Tibial nerve (tissue), 4 donors: Measurements from ENCODE around the gene PTGIR. TPM values are rescaled to one million over a fixed set of nuclear protein-coding genes. Genes with fewer than 3 reads are reported as not detected.

Experiments
- DNase-seq, 2 donors: peaks; one replicate each; pipeline ENCODE4 v3.0.0-alpha.2; 2019; ENCODE audit warnings: low spot score in 2 of 2
- H3K27ac ChIP-seq, 4 donors: fragments of 200-600 bp; sonication (generic) in 3 of 4; one replicate each; pipeline ENCODE4 v1.5.1; 2017 to 2019; ENCODE audit warnings: mild to moderate bottlenecking in 1 of 4
- H3K27me3 ChIP-seq, 2 donors: fragments of 200-600 bp; sonication (generic) in 1 of 2; one replicate each; pipeline versions ENCODE4 v1.5.1 to v1.6.0; 2017 to 2019
- H3K36me3 ChIP-seq, 3 donors: fragments of 200-600 bp; sonication (generic); one replicate each; pipeline ENCODE4 v1.5.1; 2018 to 2019
- H3K4me1 ChIP-seq, 4 donors: fragments of 200-600 bp; sonication (generic) in 3 of 4; one replicate each; pipeline ENCODE4 v1.5.1; 2017 to 2019
- H3K4me3 ChIP-seq, 4 donors: fragments of 200-600 bp; sonication (generic) in 3 of 4; one replicate each; pipeline ENCODE4 v1.5.1; 2017 to 2019; ENCODE audit warnings: mild to moderate bottlenecking in 1 of 4, moderate library complexity in 1 of 4
- H3K9me3 ChIP-seq, 4 donors: fragments of 200-600 bp; sonication (generic) in 3 of 4; one replicate each; pipeline ENCODE4 v1.5.1; 2017 to 2019
- EP300 ChIP-seq, 2 donors: sonication (generic); formaldehyde crosslinking; IDR thresholded peaks; one replicate each; pipeline ENCODE4 v1.6.1; 2017; ENCODE audit warnings: antibody characterized with exemption in 2 of 2, mild to moderate bottlenecking in 1 of 2
- POLR2A ChIP-seq, 2 donors: fragments of 450-650 bp; IDR thresholded peaks; one replicate each; pipeline ENCODE4 v1.6.1; 2017; ENCODE audit warnings: antibody characterized with exemption in 2 of 2, mild to moderate bottlenecking in 2 of 2, moderate library complexity in 2 of 2
- WGBS, 2 donors: methylation state at CpG; one replicate each; pipeline ENCODE4 v1.1.5; 2018; 5-methylcytosine and 5-hydroxymethylcytosine counted together
- total RNA-seq, 4 donors: library from RNA; depleted of rRNA; stranded (reverse); fragments of >200 nt; gene quantifications; one replicate each; pipeline ENCODE4 v1.1.0, GENCODE V29; 2016
- TF ChIP-seq, protein P1 (sequence below), 5 experiments: fragments of 200-600 bp in 3 of 5; fragments of 450-650 bp in 2 of 5; sonication (generic) in 3 of 5; IDR thresholded peaks; one replicate each; pipeline ENCODE4 v1.5.1; 2016 to 2019; ENCODE audit warnings: antibody characterized with exemption in 5 of 5, mild to moderate bottlenecking in 3 of 5, moderate library complexity in 2 of 5

Gene PTGIR
- total RNA-seq, 4 donors from 2014 or later, result 3.1 to 43.2 (median 12.7) TPM

DNA sequence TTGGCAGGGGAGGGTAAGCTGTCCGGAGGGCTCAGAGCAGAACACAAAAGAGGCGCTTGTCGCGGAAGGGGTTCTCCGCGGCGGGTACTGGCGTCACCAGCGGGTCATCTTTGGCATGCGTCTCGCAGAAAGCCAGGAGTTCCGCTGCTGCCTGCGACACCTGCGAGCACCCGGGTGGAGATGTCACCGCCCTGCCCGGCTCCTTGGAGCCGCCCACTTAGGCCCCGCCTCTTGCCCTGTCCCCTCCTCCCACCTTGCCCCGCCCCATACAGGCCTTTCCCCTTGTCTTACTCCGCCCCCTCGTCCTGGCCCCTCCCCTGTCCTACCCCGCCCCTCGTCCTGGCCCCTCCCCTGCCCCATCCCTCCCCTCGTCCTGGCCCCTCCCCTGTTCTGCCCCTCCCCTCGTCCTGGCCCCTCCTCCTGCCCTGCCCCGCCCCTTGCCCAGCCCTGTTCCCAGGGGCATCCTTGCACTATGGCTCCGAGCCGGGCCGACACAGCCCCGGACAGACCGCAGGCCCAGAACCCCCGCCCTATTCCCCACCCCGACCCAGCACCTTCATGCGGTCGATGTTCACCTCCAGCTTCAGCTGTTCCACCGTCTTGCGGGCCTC, 9.3 kb upstream of the PTGIR start:
- no peak for TF ChIP-seq POLR2A (IDR thresholded peaks at IDR 0.05)
- TF ChIP-seq, protein P1, sequence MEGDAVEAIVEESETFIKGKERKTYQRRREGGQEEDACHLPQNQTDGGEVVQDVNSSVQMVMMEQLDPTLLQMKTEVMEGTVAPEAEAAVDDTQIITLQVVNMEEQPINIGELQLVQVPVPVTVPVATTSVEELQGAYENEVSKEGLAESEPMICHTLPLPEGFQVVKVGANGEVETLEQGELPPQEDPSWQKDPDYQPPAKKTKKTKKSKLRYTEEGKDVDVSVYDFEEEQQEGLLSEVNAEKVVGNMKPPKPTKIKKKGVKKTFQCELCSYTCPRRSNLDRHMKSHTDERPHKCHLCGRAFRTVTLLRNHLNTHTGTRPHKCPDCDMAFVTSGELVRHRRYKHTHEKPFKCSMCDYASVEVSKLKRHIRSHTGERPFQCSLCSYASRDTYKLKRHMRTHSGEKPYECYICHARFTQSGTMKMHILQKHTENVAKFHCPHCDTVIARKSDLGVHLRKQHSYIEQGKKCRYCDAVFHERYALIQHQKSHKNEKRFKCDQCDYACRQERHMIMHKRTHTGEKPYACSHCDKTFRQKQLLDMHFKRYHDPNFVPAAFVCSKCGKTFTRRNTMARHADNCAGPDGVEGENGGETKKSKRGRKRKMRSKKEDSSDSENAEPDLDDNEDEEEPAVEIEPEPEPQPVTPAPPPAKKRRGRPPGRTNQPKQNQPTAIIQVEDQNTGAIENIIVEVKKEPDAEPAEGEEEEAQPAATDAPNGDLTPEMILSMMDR (IDR thresholded peaks at IDR 0.05), result no peak
- TF ChIP-seq EP300 (IDR thresholded peaks at IDR 0.05), result no peak
- peak; percentile 69 to 75 for DNase-seq
- Histone ChIP-seq H3K27ac (peak overlapping the region in 1 of 4 donors; percentile 45), H3K9me3 (no peaks in the 10 kb centered on the region), H3K4me3 (peak overlapping the region in 2 of 4 donors; percentile 35 to 51), H3K27me3 (peaks cover 0 to 9% of the 10 kb centered on the region in 2 donors), H3K4me1 (peaks cover 0 to 57% (median 24%) of the 10 kb centered on the region in 4 donors), H3K36me3 (no peaks in the 10 kb centered on the region)
- 4 to 10% methylated on average over 33 to 38 of the region's 38 CpGs for WGBS, 2 donors

DNA sequence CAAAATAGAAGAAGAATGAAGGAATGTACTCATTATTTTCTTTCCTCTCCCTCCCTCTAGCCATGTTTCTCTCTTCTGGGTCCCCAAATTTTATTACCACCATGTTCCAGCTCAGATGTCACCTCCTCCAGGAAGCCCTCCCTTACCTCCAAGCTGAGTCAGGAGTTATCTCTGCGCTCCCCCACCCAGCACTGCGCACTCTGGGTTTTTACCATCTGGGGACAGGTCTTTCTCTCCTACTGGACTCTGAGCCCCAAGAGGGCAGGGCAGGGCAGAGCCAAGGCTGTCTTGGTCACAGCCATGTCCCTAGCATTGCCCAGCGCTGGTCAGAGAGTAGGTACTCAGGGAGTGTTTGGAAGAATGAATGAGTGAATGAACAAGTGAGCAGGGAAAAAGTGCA, 8.2 kb upstream of the PTGIR start:
- 86 to 87% methylated on average over 3 of the region's 3 CpGs for WGBS, 2 donors
- TF ChIP-seq, protein P1 (IDR thresholded peaks at IDR 0.05), result no peak
- no peak for TF ChIP-seq POLR2A (IDR thresholded peaks at IDR 0.05)
- TF ChIP-seq EP300 (IDR thresholded peaks at IDR 0.05), result no peak
- Histone ChIP-seq H3K27me3 (peaks cover 0 to 9% of the 10 kb centered on the region in 2 donors), H3K9me3 (no peaks in the 10 kb centered on the region), H3K4me1 (peaks cover 0 to 46% (median 16%) of the 10 kb centered on the region in 4 donors), H3K36me3 (no peaks in the 10 kb centered on the region), H3K4me3 (no peak overlapping the region), H3K27ac (no peak overlapping the region)
- no peak for DNase-seq

DNA sequence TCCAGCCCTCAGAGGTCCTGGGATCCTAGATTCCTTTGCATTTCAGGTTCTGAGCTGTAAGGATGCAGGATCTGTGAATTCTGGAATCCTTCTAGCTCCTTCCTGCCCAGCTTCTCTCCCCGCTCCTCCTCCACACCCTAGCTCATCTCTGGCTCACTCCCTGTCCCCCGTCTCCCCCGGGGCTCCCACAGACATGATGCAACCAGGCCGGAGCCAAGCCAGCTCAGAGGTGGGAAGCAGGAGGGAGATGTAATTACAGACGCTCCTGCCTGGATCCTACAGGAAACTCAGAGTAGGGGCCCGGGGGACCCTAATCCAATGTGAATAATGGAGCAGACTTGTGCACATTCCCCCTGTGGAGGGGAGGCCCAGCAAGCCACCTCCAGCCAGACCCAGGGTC, 6.6 kb upstream of the PTGIR start:
- H3K27me3 ChIP-seq, result peaks cover 0 to 9% of the 10 kb centered on the region in 2 donors
- DNase-seq, result peak; percentile 63 to 64
- WGBS, 2 donors, result 50 to 56% methylated on average over 6 of the region's 6 CpGs

DNA sequence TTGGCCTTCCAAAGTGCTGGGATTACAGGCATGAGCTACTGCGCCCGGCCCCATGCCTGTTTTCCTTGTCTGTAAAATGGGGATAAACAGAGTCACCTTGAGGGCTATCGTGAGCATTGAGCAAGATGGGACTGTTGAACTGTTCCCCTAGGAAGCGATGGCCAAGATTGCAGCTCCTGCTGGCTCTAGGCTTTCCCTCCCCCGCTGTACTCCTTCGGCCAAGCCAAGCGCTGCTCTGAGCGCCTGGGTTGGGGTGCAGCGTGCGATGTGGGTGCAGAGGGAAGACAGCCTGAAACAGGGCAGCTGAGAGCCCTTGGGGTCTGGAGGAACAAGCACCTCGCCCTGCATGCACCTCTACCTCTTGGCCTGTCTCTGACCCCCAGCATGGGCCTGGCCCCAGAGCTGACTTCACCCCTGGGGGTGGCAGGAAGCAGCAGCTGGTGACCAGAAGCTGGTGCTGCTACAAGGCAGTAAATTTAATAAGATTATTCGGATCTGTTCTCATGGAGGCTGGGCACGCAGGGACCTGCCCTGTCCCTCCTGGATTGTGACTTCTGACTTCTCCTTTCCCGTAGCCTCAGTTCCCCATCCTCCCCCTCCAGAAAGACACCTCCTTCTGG, 5.8 kb upstream of the PTGIR start:
- WGBS, 2 donors, result 85 to 88% methylated on average over 10 to 12 of the region's 14 CpGs
- no peak for DNase-seq
- H3K27ac ChIP-seq, result no peak overlapping the region

More for the DNA sequence above, 6.6 kb upstream of the PTGIR start:
- no peaks in the 10 kb centered on the region for H3K36me3 ChIP-seq
- H3K4me3 ChIP-seq, result no peak overlapping the region
- H3K9me3 ChIP-seq, result no peaks in the 10 kb centered on the region
- no peak overlapping the region for H3K27ac ChIP-seq
- TF ChIP-seq, protein P1 (IDR thresholded peaks at IDR 0.05), result no peak
- no peak for TF ChIP-seq POLR2A (IDR thresholded peaks at IDR 0.05)
- no peak for TF ChIP-seq EP300 (IDR thresholded peaks at IDR 0.05)
- H3K4me1 ChIP-seq, result peaks cover 0 to 47% (median 16%) of the 10 kb centered on the region in 4 donors

More for the DNA sequence above, 5.8 kb upstream of the PTGIR start:
- peaks cover 0 to 44% (median 18%) of the 10 kb centered on the region in 4 donors for H3K4me1 ChIP-seq
- H3K36me3 ChIP-seq, result no peaks in the 10 kb centered on the region
- H3K27me3 ChIP-seq, result peaks cover 0 to 9% of the 10 kb centered on the region in 2 donors
- TF ChIP-seq, protein P1 (IDR thresholded peaks at IDR 0.05), result no peak
- TF ChIP-seq EP300 (IDR thresholded peaks at IDR 0.05) (no peak), POLR2A (IDR thresholded peaks at IDR 0.05) (no peak)
- no peak overlapping the region for H3K4me3 ChIP-seq
- no peaks in the 10 kb centered on the region for H3K9me3 ChIP-seq
